AG10803 (cell line): ENCODE data around the gene EML6.

Source experiments
- DNase-seq: peaks from one replicate; pipeline ENCODE4 v3.0.0; 2010; ENCODE audit warnings: low read depth
- H3K4me3 ChIP-seq: 2 replicates; pipeline ENCODE4 v1.5.1; 2011; ENCODE audit warnings: mild to moderate bottlenecking, low read length, control low read depth
- CTCF ChIP-seq: conservative IDR thresholded peaks from 2 replicates; pipeline ENCODE4 v1.5.1; 2011; ENCODE audit warnings: mild to moderate bottlenecking, low read length, control low read depth, inconsistent platforms

EML6 gene

GRCh38 chr2:54791831-54792230, 68.4 kb downstream of the EML6 start:
- no peak for DNase-seq
- TF ChIP-seq CTCF = no peak
- H3K4me3 ChIP-seq = no peak overlapping the region

GRCh38 chr2:54797307-54797706, 73.8 kb downstream of the EML6 start:
- TF ChIP-seq CTCF = no peak
- no peak overlapping the region for H3K4me3 ChIP-seq
- no peak for DNase-seq

- H3K4me3 ChIP-seq = no peak overlapping the region
- no peak for DNase-seq
- TF ChIP-seq CTCF = no peak
Observed at GRCh38 chr2:54801352-54801751, 77.9 kb downstream of the EML6 start.

- H3K4me3 ChIP-seq = no peak overlapping the region
- peak; percentile 42 for DNase-seq
- TF ChIP-seq CTCF = no peak
Observed at GRCh38 chr2:54803783-54804751, 80.6 kb downstream of the EML6 start.

GRCh38 chr2:54805255-54805654, 81.8 kb downstream of the EML6 start:
- DNase-seq = no peak
- no peak for TF ChIP-seq CTCF
- H3K4me3 ChIP-seq = no peak overlapping the region

- no peak for DNase-seq
- H3K4me3 ChIP-seq = no peak overlapping the region
- no peak for TF ChIP-seq CTCF
Observed at GRCh38 chr2:54806975-54807374, 83.5 kb downstream of the EML6 start.

GRCh38 chr2:54808661-54809060, 85.2 kb downstream of the EML6 start:
- TF ChIP-seq CTCF = no peak
- no peak overlapping the region for H3K4me3 ChIP-seq
- peak; percentile 77 for DNase-seq
